ENCODE results near the gene UGT2B11.
"Not testable (repeated sequence)": the region's sequence is repeated elsewhere in the genome, so short reads cannot be mapped to it uniquely, and the experiment has no call there.

Gene UGT2B11

GRCh38 chr4:69214716-69215115 lies at the start of gene UGT2B11:
TSS of gene UGT2B11 (minus strand) at chr4:69214748. CDS start at chr4:69214722, 26 bp downstream.
- no peaks in the 10 kb centered on the region for H3K27me3 Mint-ChIP-seq
- no peak within 1 kb of the TSS for H3K27ac Mint-ChIP-seq
- no peak within 1 kb of the TSS for H3K4me3 Mint-ChIP-seq

DNA sequence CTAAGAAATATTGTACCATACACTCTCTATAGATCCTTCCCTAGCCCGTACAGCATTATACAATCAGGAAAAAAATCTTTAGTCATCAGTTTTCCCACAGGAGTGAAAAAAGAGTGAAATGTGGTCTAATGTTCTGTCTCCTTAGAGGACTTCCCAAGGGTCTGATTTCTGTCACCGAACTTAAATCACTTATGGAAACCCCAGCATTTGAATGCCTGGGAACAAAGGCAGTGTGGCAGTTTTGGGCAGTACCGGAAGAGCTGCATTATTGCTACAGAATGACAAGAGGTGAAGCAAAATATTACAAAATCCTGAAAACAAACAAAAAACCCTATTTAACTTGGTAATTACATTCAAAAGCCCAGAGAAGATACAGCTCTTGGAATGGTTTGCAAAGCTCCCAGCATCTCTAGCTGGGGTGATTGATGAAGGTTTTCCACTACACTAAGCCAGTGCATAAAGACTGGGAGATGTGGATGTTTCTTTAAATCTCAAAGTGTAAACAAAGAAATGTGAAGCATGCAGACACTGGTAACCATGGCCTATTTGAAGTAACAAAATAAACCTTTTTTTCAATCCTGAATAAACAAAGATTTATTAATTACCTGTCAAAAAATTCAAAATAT lies 38.7 kb upstream of the UGT2B11 start:
- H3K27me3 Mint-ChIP-seq; H3K9me3 Mint-ChIP-seq; H3K36me3 Mint-ChIP-seq (ENCODE audit: low read depth); H3K4me3 Mint-ChIP-seq; H3K27ac Mint-ChIP-seq; H3K4me1 Mint-ChIP-seq (ENCODE audit: low read depth): not testable (repeated sequence)

More at GRCh38 chr4:69214716-69215115, at the start of gene UGT2B11:
- H3K4me1 Mint-ChIP-seq (ENCODE audit: low read depth), result no peaks in the 10 kb centered on the region
- no peaks in the 10 kb centered on the region for H3K9me3 Mint-ChIP-seq
- H3K36me3 Mint-ChIP-seq (ENCODE audit: low read depth), result no peaks in the 10 kb centered on the region

DNA sequence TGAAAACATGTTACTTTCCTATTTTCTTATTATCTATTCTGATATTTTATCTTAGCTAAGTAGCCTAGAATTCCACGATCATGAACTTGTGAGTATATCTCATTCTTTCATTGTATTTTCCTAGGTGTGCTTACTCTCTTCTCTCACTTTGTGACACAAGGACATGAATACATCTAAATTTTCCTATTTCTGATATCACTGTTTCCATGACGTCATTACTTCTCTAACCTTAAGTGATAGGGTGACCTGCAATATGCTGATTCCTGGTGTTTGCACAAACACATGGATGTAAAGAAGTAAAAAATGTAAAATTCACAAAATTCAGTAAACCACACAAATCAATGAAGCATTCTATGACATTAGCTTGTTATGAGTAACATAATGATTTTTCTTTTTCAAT lies 36.3 kb upstream of the UGT2B11 start:
- not testable (repeated sequence) for H3K4me1 Mint-ChIP-seq (ENCODE audit: low read depth); H3K36me3 Mint-ChIP-seq (ENCODE audit: low read depth); H3K27ac Mint-ChIP-seq; H3K4me3 Mint-ChIP-seq; H3K27me3 Mint-ChIP-seq
- peaks cover 12% of the 10 kb centered on the region for H3K9me3 Mint-ChIP-seq

GRCh38 chr4:69242562-69243240 lies 28.2 kb upstream of the UGT2B11 start:
- not testable (repeated sequence) for H3K36me3 Mint-ChIP-seq (ENCODE audit: low read depth)

DNA sequence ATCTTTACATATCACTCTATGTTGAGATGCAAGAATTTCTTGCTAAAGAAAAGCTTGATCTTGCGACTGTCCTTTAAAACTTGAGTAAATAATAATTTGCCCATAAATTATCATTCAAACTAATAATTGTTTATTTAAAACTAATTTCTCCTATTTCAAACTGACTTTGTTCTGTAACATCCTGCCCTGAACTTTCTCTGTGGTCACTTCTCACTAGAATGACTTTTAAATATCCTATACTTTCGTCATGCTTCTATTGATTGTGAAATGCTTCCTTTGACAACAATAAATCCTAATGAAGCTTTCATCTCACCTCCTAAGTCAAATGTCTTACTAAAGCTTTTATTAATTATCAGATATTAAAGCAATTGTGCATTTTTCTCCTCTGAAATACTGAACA lies 27.2 kb upstream of the UGT2B11 start:
- not testable (repeated sequence) for H3K4me1 Mint-ChIP-seq (ENCODE audit: low read depth); H3K27me3 Mint-ChIP-seq; H3K4me3 Mint-ChIP-seq; H3K36me3 Mint-ChIP-seq (ENCODE audit: low read depth); H3K27ac Mint-ChIP-seq
- peaks cover 10% of the 10 kb centered on the region for H3K9me3 Mint-ChIP-seq

More at GRCh38 chr4:69242562-69243240, 28.2 kb upstream of the UGT2B11 start:
- not testable (repeated sequence) for H3K4me1 Mint-ChIP-seq (ENCODE audit: low read depth); H3K27ac Mint-ChIP-seq; H3K27me3 Mint-ChIP-seq; H3K4me3 Mint-ChIP-seq
- peaks cover 16% of the 10 kb centered on the region for H3K9me3 Mint-ChIP-seq

DNA sequence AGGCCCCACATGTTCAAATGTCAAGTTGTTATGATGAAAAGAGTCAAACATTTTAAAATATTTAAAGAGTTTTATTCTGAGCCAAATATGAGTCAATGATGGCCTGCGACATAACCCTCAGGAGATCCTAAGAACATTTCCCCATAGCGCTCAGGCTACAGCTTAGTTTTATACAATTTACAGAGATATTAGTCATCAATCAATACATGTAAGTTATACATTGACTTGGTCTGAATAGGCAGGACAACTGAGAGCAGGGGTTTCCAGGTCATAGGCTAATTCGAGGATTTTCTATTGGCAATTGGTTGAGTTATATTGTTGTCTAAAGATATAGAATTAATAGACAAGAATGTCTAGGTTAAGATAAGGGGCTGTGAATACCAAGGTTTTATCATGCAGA lies 26.2 kb upstream of the UGT2B11 start:
- H3K9me3 Mint-ChIP-seq; H3K4me3 Mint-ChIP-seq; H3K27ac Mint-ChIP-seq; H3K27me3 Mint-ChIP-seq; H3K4me1 Mint-ChIP-seq (ENCODE audit: low read depth); H3K36me3 Mint-ChIP-seq (ENCODE audit: low read depth): not testable (repeated sequence)

GRCh38 chr4:69239557-69240168 lies 25.1 kb upstream of the UGT2B11 start:
- Mint-ChIP-seq H3K4me3 (no peak overlapping the region), H3K36me3 (ENCODE audit: low read depth) (no peaks in the 10 kb centered on the region), H3K27me3 (no peaks in the 10 kb centered on the region), H3K27ac (no peak overlapping the region), H3K9me3 (no peaks in the 10 kb centered on the region), H3K4me1 (ENCODE audit: low read depth) (no peaks in the 10 kb centered on the region)

- H3K27ac Mint-ChIP-seq, result no peak overlapping the region
- H3K4me3 Mint-ChIP-seq, result no peak overlapping the region
- H3K9me3 Mint-ChIP-seq, result no peaks in the 10 kb centered on the region
- no peaks in the 10 kb centered on the region for H3K27me3 Mint-ChIP-seq
- H3K4me1 Mint-ChIP-seq (ENCODE audit: low read depth), result no peaks in the 10 kb centered on the region
- no peaks in the 10 kb centered on the region for H3K36me3 Mint-ChIP-seq (ENCODE audit: low read depth)
Observed at GRCh38 chr4:69239092-69239491, 24.5 kb upstream of the UGT2B11 start.

DNA sequence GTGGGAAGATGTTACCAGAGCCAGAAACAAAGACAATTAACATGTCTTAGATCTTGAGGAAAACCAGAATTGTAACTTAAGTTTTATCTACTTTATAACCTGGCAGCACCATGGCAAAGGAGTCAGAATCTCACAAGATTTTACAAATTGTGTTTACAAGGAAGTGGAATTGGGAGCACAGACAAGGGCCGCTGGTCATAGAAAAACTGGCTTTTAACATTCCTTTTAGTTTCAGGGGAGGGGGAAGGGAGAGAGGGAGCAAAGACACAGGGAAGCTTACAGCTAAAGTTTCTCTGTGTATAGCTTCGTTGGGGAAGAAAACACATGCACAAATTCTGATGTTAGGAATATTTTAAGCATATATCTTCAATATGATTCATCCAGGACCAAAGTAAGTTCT lies 10.3 kb upstream of the UGT2B11 start:
- H3K9me3 Mint-ChIP-seq, result no peaks in the 10 kb centered on the region
- no peaks in the 10 kb centered on the region for H3K27me3 Mint-ChIP-seq
- no peak overlapping the region for H3K4me3 Mint-ChIP-seq
- H3K36me3 Mint-ChIP-seq (ENCODE audit: low read depth), result no peaks in the 10 kb centered on the region
- H3K27ac Mint-ChIP-seq, result no peak overlapping the region
- no peaks in the 10 kb centered on the region for H3K4me1 Mint-ChIP-seq (ENCODE audit: low read depth)

- H3K27me3 Mint-ChIP-seq; H3K4me3 Mint-ChIP-seq; H3K27ac Mint-ChIP-seq; H3K36me3 Mint-ChIP-seq (ENCODE audit: low read depth); H3K9me3 Mint-ChIP-seq; H3K4me1 Mint-ChIP-seq (ENCODE audit: low read depth): not testable (repeated sequence)
Observed at GRCh38 chr4:69223277-69223676, 8.7 kb upstream of the UGT2B11 start.

DNA sequence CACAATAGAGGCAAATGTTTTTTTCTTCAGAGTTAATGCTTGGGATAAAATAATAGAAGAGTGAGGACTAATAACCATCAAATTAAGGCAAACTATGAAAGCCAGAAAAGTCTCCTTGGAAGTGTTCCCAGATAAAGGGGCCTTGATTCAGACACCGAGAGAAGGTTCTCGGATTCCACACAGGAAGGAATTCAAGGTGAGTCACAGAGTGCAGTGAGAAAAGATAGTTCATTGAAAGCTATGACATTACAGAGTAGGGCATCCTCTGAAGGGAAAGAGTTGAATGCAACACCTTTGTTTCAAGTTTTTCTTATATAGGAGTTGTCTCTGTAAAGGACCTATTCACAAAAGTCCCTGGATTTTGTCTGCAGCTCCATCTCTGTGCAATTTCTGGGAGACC lies 3.9 kb upstream of the UGT2B11 start:
- H3K27me3 Mint-ChIP-seq; H3K36me3 Mint-ChIP-seq (ENCODE audit: low read depth); H3K27ac Mint-ChIP-seq; H3K4me1 Mint-ChIP-seq (ENCODE audit: low read depth); H3K4me3 Mint-ChIP-seq; H3K9me3 Mint-ChIP-seq: not testable (repeated sequence)

DNA sequence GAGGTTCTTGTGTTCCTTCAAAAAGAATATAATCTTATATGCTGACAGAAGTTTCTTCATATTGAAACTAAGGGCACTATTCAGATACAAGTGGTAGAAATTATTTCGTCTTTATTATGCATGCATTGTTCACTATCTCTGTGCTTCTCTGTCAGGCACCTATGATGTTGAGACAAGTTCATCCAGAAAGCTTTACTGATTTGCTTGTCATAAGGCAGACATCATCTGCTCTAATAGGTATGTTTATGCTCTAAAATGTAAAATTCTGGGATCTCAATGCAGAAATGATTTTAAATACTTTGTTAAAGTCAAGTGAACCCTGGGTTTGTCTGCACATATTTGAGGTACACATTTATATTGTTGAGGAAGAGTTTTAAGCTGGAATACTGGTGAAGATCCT lies 3.6 kb downstream of the UGT2B11 start:
- no peak overlapping the region for H3K4me3 Mint-ChIP-seq
- H3K27ac Mint-ChIP-seq, result no peak overlapping the region
- H3K36me3 Mint-ChIP-seq (ENCODE audit: low read depth), result no peaks in the 10 kb centered on the region
- H3K4me1 Mint-ChIP-seq (ENCODE audit: low read depth), result no peaks in the 10 kb centered on the region
- H3K9me3 Mint-ChIP-seq, result no peaks in the 10 kb centered on the region
- no peaks in the 10 kb centered on the region for H3K27me3 Mint-ChIP-seq

- H3K36me3 Mint-ChIP-seq (ENCODE audit: low read depth); H3K27me3 Mint-ChIP-seq; H3K4me1 Mint-ChIP-seq (ENCODE audit: low read depth); H3K9me3 Mint-ChIP-seq; H3K4me3 Mint-ChIP-seq; H3K27ac Mint-ChIP-seq: not testable (repeated sequence)
Observed at GRCh38 chr4:69198506-69198905, 16.0 kb downstream of the UGT2B11 start.

GRCh38 chr4:69196209-69196965 lies 18.2 kb downstream of the UGT2B11 start:
- Mint-ChIP-seq H3K4me1 (ENCODE audit: low read depth) (no peaks in the 10 kb centered on the region), H3K27ac (no peak overlapping the region), H3K4me3 (no peak overlapping the region)

GRCh38 chr4:69194166-69194565 lies 20.4 kb downstream of the UGT2B11 start:
- Mint-ChIP-seq H3K27me3 (no peaks in the 10 kb centered on the region), H3K9me3 (peaks cover 4% of the 10 kb centered on the region), H3K4me1 (ENCODE audit: low read depth) (no peaks in the 10 kb centered on the region), H3K27ac (no peak overlapping the region), H3K36me3 (ENCODE audit: low read depth) (no peaks in the 10 kb centered on the region), H3K4me3 (no peak overlapping the region)

More at GRCh38 chr4:69196209-69196965, 18.2 kb downstream of the UGT2B11 start:
- Mint-ChIP-seq H3K27me3 (no peaks in the 10 kb centered on the region), H3K9me3 (peaks cover 4% of the 10 kb centered on the region), H3K36me3 (ENCODE audit: low read depth) (no peaks in the 10 kb centered on the region)

Data from stimulated activated naive CD8-positive, alpha-beta T cell treated with anti-CD3 and anti-CD28 coated beads, Interleukin-15, Interleukin-2, amounts not matched to agents 100 ng/mL and 50 ng/mL, for 24 hours (primary cell).